Thyroid gland (tissue), 4 donors: ENCODE data around the gene MXD4.

Experiments
- CTCF ChIP-seq, 6 experiments: fragments of 200-600 bp in 3 of 6; fragments of 450-650 bp in 3 of 6; sonication (generic) in 3 of 6; IDR thresholded peaks; one replicate each; pipeline ENCODE4 v1.5.1; 2016 to 2019; ENCODE audit warnings: antibody characterized with exemption in 6 of 6, mild to moderate bottlenecking in 2 of 6, inconsistent platforms in 1 of 6, moderate library complexity in 1 of 6
- POLR2A ChIP-seq, 2 donors: fragments of 450-650 bp; IDR thresholded peaks; one replicate each; pipeline ENCODE4 v1.6.1; 2017; ENCODE audit warnings: antibody characterized with exemption in 2 of 2, mild to moderate bottlenecking in 2 of 2, moderate library complexity in 1 of 2

DNA sequence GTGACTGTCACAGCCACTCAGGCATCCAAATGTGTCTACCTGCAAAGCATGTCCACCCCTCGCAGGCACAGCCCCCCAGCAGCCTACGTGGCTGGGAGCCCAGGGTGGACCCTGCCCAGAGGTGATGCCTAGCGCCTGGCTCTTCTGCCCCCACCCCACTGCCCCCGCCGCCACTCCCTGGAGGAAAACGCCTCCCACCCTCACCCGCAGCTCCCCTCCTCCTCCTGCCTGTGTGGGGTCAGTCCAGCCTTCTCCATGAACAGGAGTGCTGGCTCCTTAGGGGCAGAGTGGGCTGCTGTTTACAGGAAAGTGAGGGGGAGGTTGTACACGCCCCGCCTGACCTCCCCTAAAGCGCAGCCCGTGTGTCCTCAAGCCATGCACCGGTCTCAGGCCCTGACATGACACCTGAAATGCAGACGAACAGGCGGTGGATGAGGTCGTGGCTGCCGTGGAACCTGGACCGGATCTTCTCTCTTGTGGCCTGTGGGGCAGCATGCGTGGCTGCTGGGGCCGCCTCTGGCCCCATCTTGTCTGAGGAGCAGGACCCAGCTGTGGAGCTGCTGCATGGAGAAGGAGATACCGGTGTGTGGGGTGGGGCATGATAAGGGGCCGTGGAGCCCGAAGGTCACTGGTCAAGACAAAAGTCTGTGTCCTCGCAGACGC is 11.9 kb upstream of the MXD4 start:
- no peak for TF ChIP-seq CTCF (IDR thresholded peaks at IDR 0.05)
- TF ChIP-seq POLR2A (IDR thresholded peaks at IDR 0.05): no peak
